ENCODE data around the gene LKAAEAR1.

LKAAEAR1 gene

GRCh38 chr20:64051561-64052325 lies 32.5 kb downstream of the LKAAEAR1 start:
- no peak for DNase-seq (ENCODE audit: low read depth in 2 of 2)

GRCh38 chr20:64051033-64051452 lies 33.2 kb downstream of the LKAAEAR1 start:
- no peak for DNase-seq (ENCODE audit: low read depth in 2 of 2)

DNA sequence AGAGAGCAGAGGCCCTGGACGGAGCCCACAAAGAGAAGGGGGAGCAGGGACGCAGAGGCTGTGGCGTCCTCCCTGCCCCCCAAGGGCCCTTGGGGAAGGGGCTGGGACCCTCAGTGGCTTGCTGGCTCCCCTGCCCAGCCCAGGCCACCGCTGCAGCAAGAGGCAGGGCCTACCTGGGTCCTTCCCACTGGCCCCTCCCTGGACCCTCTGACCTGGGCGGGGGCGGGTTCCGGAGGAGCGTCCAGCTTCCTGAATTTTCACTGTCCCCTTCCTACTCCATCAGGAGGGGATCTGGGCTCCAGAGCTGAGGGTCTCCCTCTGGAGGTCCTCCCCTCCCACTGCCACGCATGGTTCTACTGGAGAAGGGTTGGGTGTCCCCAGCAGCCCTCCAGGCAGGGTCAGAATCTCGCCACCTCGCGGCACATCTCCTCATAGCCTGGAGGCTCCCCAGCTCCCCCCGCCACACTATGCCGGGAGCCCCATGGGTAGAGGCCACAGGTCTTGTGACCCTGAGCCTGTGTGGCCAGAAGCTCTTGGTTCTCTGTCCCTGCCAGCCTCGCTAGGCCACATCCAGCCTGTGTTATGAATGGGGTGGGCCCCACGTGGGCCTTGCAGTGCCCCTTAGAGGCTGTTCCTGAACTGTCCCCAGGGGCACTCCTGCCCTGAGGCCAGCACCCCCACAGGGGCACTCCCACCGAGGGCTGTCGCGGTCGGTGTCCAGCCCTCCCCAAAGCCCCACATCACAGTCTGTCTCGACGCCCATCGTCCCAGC lies 33.8 kb downstream of the LKAAEAR1 start:
- DNase-seq (ENCODE audit: low read depth in 2 of 2) = no peak

- DNase-seq (ENCODE audit: low read depth in 2 of 2) = no peak
Observed at GRCh38 chr20:64049878-64050260, 34.3 kb downstream of the LKAAEAR1 start.

GRCh38 chr20:64049060-64049877 lies 34.9 kb downstream of the LKAAEAR1 start, which contains the start of gene SOX18:
TSS of gene SOX18 (minus strand) at chr20:64049639. CDS start at chr20:64049516, 123 bp downstream.
- no peak for DNase-seq (ENCODE audit: low read depth in 2 of 2)

DNA sequence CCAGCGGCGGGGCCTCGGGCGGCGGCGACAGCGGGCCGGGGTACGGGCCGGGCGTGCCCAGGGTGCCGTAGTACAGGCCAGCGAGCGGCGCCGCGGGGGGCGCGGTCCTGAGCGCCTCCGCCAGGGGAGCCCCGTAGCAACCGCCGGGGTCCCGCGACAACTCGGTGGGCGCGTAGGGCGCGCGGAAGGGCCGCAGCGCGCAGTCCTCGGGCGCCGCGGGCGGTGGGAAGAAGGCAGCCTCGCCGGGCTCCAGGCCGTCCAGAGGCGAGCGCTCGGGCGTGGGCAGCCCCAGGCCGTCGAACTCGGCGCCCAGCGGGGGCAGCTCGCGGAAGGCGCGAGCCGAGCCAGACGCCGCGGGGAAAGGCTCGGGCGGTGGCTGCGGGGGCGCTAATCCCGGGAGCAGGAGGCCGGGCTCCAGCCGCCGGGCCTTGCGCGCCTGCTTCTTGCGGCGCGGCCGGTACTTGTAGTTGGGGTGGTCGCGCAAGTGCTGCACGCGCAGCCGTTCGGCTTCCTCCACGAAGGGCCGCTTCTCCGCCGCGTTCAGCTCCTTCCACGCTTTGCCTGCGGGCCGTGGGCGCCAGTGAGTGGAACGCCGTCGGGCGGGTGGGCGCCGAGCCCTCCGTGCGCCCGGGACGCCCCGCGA lies 35.7 kb downstream of the LKAAEAR1 start:
- DNase-seq (ENCODE audit: low read depth in 2 of 2) = no peak

DNA sequence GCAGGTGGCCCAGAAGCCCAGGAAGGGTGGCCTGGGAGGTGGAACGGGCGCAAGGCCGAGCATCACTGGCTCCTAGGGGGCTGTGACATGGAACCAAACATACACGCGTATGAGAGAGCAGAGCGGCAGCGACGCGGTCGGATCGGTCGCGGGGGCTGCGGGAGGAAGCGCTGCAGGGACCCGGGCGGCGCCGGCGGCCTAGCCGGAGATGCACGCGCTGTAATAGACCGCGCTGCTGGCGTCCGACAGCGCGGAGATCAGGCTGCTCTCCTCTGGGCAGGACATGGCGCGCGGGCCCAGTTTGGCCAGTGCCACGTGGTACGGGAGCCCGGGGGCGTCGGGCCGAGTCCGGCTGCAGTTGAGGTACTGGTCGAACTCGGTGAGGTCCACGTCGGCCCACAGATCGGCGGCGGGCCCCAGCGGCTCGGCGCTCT lies 36.2 kb downstream of the LKAAEAR1 start:
- no peak for DNase-seq (ENCODE audit: low read depth in 2 of 2)

DNA sequence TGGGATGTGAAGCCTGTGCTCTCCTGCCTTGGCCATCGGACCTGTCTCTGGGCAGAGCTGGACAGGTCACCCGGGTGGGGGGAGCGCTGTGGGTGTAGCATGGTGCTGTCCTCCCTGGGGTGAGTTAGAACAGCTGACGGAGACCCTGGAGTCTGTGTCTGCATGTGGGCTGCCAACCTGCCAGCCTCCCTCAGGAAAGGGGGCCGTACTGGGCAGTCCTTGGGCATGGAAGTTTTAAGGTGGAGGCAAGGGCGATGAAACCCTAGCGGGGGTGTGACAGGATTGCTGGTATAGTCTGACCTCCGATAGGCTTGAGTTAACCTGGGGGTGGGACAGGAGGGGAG lies 37.2 kb downstream of the LKAAEAR1 start:
- no peak for DNase-seq (ENCODE audit: low read depth in 2 of 2)

DNA sequence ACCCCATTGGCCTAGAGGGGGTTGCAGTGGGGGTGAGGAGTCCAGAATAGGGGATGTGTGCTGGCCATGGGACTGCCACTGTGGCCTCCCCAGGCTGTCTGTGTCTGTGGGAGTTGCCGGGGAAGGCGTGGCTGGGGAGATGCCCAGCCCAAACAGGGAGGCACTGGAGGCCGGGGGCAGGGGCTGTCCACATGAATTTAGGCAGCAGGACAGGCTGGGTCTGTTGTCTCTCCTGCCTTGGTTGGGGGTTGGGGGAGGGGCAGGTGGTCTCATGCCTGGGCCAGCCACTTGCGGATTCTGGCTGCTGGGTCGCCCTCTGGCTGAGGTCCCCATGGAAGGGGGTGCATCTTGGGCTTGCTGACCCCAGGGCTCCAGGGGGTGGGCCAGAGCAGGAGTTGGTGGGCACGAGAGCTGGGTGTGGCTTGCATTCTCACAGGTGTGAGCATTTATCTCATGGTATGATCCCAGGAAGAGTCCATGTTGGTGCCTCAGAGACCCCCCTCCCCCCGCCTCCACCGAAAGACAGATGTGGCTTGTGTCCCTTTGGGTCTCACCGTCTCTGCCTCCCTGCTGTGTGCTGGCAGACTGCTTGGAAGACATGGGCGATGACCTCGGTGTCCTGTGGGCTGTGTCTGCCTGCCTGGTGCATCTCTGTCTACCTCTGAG lies 38.7 kb downstream of the LKAAEAR1 start:
- DNase-seq (ENCODE audit: low read depth in 2 of 2) = no peak

DNA sequence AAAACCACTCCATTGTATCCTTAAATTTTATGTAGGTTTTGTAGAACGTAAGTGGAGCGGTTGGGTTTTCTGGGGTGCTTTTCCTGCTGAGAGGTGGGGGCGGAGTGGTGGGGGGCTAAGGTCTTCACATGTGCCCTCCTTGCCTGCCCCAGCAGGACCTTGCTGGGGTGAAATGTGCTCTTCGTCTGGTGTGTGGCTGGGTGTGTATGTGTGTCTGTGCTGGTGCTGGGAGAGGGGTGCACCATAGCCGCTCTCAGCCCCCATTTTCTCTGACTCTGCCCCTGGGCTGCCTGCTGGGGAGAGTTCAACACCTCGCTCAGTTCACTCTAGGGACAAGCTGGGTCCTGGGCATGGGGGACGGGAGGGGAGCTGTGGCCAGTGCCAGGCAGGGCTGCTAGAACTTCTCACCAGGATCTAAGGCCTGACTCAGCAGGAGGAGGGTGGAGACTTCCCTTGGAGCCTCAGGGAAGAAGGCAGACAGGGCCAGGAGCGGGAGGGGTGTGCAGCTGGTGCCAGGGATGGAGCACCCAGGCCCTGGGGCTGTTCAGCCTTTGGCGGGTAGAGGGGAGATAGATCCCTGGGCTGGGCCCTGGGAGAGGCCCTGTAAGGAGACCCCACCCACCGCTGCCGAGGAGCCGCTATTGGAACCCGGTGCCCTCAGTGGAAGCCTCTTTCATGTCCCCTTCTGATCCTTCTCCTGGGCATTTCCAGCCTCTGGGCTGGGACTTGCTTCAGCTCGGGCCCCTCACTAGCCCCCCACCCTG lies 39.5 kb downstream of the LKAAEAR1 start:
- no peak for DNase-seq (ENCODE audit: low read depth in 2 of 2)

DNA sequence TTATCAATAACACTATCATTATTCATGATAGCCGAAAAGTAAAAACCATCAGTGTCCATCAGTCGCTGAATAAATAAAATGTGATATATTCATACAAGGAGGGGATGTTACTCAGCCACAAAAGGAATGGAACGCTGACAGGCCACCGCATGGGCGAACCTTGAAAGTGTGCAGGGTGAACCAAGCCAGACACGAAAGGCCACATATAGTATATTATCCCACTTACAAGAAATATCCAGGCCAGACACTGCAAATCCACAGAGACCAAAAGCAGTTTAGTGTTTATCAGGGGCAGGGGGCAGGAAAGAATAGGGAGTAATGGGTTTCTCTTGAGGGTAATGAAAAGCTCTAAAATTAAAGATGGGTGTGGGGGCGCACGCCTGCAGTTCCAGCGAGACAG lies 40.4 kb downstream of the LKAAEAR1 start:
- DNase-seq (ENCODE audit: low read depth in 2 of 2) = no peak

DNA sequence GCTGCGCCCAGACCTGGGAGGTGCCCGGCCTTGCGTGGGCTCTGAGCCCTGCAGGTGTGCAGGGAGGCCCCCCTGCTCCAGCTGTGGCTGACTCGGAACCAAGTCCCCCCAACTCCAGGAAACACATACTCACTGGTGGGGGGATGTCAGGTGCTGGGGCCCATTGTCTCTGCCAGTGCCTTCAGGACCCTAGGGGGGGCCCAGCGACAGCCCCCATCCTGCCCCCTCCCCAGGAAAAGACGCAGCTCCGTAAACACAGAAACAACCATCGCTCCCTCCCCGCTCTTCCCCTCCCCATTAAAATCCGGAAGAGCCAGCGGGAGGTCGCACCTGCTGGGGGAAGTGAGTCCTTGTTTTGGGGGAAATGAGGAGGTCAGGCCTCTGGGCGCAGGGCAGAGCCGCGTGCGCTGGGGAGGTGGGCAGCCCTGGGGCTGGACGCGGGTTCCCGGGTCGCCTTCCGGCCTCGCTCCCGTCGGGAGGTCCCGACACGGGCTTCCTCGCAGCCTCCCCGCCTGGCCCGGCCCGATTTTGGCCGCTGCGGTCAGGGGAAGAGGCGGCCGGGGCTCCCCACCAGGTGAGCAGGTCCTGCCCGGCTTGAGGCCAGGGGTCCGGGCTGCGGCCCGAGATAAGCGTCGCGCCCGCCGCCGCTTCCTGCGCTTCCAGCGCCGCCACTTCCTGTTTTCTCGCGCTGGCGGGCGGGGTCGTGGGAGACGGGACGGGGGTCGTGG lies 42.0 kb downstream of the LKAAEAR1 start:
- no peak for DNase-seq (ENCODE audit: low read depth in 2 of 2)

DNA sequence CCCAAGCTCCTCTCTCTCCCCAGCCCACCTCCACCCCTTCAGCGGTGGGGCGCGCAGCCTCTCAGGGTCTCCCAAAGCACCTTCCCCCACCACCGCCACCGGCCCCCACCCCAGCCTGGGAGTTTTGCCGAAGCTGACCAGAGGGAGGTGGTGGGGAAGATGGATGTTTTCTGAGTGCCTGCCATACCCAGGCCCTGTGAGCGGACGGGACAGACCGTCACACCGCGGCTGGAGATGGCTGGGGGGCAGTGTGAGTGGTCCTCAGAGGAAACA lies 42.5 kb downstream of the LKAAEAR1 start:
- no peak for DNase-seq (ENCODE audit: low read depth in 2 of 2)

DNA sequence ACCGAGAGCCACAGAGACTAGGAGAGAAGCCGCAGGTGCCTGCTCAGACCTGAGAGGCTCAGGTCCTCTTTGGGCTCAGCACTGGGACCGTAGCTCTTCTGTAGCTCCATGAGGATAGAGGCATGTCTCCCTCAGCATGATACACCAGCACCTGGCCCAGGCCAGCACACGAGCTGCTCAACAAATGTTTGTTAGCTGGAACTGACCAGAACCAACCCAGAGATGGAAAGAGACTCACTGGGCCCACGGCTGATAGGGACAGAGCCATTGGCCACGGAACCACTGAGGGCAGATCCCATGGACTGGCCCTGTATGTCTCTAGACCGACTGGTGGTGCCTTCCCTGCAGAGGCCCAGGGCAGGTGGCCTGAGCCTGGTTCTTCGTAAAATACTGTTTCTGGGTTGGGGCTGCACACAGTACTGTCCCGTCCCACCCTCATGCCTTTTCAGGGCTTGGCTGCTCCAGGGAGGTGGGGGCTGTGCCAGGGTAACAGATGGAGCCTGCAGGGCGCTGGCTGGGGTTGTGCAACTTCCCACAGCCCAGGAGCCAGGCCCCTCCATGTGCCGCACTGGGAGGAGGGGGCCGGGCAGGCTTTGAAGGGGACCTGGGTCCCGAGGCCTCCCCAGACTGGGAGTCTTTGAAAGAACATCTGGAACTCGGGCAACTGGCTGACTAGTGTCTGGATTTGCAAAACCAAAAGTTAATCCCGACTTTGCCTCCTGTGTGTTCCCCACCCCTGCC lies 43.0 kb downstream of the LKAAEAR1 start:
- DNase-seq (ENCODE audit: low read depth in 2 of 2) = no peak

DNA sequence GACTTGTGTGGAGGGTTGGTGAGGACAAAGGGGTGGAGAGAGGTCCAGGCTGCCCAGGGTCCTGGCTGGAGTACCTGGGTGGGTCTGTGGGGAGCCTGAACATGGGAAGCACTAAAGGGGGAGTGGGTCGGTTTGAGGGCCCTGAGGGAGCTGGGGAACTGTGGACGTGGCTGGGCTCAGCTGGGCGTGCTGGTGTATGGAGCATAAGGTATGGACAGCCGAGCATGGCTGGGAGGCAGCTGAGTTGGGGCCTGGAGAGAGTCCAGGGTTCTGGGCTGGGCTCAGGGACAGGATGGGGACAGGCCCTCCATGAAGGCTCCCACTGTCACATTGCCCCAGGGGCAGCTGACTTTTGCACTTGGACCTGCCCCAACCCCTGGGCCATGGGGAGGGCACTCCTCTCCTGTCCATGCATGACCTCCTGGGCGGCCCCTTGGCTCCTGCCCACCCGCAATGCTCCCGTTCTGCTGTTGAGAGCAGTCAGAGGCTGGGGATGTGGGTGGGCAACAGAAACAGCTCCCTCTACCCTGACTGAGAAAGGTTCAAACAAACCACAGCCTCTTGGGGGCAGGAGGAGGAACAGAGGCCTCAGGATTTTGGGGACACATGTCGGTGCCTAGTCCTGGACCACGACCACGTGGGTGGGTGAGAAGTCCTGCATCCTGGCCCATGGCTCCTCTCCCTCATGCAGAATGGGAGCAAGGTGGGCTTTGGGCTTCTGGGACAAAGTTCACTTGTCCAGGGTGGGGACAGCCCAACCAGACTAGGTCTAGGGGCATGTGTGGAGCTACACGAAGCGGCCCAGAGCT lies 43.8 kb downstream of the LKAAEAR1 start:
- DNase-seq (ENCODE audit: low read depth in 2 of 2) = no peak

DNA sequence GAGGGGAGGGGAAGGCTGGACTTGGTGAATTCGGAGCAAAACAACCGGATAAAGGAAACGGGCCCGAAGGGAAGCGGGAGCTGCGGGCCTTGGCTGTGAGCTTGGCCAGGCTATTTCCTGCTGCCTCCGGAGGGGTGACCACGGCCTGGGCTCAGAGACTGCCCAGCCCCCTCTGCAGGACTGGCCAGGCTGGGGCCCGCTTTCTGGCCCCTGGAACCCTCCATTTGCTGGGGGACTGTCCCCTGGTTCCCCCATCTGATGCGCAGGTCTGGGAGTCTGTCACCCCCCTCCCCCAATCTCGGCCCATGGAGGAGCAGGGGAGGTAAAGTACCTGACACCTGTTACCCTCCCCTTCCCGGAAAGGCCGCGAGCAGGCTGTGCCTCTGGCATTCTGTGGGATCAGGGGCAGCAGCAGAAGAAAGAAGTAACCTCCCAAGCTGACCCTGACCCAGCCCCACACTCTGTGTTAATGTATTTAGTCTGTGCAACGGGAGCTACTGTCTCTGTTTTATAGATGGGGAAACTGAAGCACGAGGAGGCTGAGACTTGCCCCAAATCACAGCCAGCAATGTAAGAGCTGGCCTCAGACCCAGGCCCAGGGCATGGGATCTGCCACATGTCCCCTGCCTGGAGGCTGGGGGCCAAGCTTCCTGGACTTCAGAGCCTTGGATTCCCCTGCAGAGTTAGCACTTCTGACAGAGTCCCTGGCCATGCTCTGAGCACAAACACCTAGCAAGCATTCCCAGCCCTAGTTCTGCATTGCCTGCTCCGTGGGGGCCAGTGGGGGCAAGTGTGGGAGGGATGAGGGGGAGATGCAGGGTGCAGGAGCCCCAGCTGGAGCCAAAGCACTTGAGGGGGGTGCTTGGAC lies 44.7 kb downstream of the LKAAEAR1 start:
- no peak for DNase-seq (ENCODE audit: low read depth in 2 of 2)

DNA sequence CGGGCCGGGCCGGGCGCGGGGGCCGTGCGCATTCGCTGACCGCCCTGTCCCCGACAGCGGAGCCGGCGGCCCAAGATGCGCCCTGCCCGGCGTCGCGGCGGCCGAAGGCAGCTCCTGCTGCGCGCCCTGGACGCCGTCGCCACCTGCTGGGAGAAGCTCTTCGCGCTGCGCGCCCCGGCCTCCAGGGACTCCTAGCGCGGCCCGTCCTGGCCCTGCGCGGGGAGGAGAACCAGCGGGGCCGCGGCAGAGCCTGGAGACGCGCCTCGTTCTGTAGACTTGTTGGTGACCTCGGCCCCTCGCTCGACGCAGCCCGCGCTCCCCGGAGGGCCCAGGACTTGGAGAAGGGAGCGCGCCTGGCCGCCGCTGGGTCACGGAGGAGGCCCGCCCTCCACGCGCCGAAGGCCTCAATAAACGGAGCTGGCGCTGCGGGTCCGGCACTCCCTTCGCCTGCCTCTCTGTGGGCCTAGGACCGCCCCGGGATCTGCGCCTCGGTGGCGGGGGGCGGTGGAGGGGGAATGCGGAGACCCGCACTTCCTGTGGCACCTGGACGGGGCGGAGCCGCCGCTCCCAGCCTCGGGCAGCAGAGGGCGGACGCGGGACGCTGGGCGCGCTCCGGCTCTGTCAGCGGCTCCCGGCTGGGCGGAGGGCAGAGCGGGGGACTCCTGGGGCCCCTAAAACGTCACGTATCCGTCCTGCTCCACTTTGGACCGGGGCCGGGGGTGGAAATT lies 45.5 kb downstream of the LKAAEAR1 start:
- DNase-seq (ENCODE audit: low read depth in 2 of 2) = no peak

Measured in fibroblast of skin of left quadriceps (primary cell).